Cardiac septum (tissue), 1 donor: Measurements from ENCODE around the gene TTYH1. TPM values are rescaled to one million over a fixed set of nuclear protein-coding genes. Genes with fewer than 3 reads are reported as not detected.

Source experiments
- total RNA-seq: library from RNA; stranded (reverse); fragmentation: NEBNext Ultra II Directional; extraction: Animal tissue kit (Norgen Biotek cat#: 25700); gene quantifications from one replicate; pipeline ENCODE4 v1.2.1, GENCODE V29; 2021
- donor health status: DM: no; HTN: no; CAD: no.

Gene TTYH1
- total RNA-seq, 1 donor from 2014 or later, result 1.3 TPM

Other genes with a start within 250 kb of the TTYH1 start
- 4.3 TPM for gene TMC4, start 242.3 kb upstream of the TTYH1 start, total RNA-seq
- gene MBOAT7, start 225.9 kb upstream of the TTYH1 start, total RNA-seq, result 24.3 TPM
- 22.6 TPM for gene TSEN34, start 224.2 kb upstream of the TTYH1 start, total RNA-seq
- gene RPS9, start 214.6 kb upstream of the TTYH1 start, total RNA-seq, result 615 TPM
- gene LILRB3, start 192.5 kb upstream of the TTYH1 start, total RNA-seq, result 2.7 TPM
- 2.7 TPM for gene LILRA6, start 172.7 kb upstream of the TTYH1 start, total RNA-seq
- 4.4 TPM for gene LILRB5, start 158.2 kb upstream of the TTYH1 start, total RNA-seq
- 2.8 TPM for gene LILRB2, start 134.4 kb upstream of the TTYH1 start, total RNA-seq
- gene LILRA5, start 102.3 kb upstream of the TTYH1 start, total RNA-seq, result 2.1 TPM
- not detected for gene LILRA4, start 76.3 kb upstream of the TTYH1 start, total RNA-seq
- gene LAIR1, start 50.5 kb upstream of the TTYH1 start, total RNA-seq, result 5.1 TPM
- 86.5 TPM for gene LENG8, start 33.7 kb downstream of the TTYH1 start, total RNA-seq
- 2.9 TPM for gene LENG9, start 48.3 kb downstream of the TTYH1 start, total RNA-seq
- gene CDC42EP5, start 57.8 kb downstream of the TTYH1 start, total RNA-seq, result 14.2 TPM
- gene LAIR2, start 87.4 kb downstream of the TTYH1 start, total RNA-seq, result not detected
- gene LILRA2, start 158.3 kb downstream of the TTYH1 start, total RNA-seq, result 1.3 TPM
- 0.51 TPM for gene LILRA1, start 178.2 kb downstream of the TTYH1 start, total RNA-seq
- gene LILRB1, start 215.0 kb downstream of the TTYH1 start, total RNA-seq, result 1.5 TPM
- 1.2 TPM for gene LILRB4, start 247.5 kb downstream of the TTYH1 start, total RNA-seq